Cardiac muscle cell (in vitro differentiated cells and primary cell): ENCODE measurements around the gene FGF14. TPM values are rescaled to one million over a fixed set of nuclear protein-coding genes. Genes with fewer than 3 reads are reported as not detected.

Experiments used
- DNase-seq, 2 donors: peaks; one replicate each; pipeline versions ENCODE4 v3.0.0 to v3.0.0-alpha.2; 2010 to 2017; ENCODE audit warnings: low read depth in 1 of 2, low spot score in 1 of 2
- H3K27ac ChIP-seq: fragments of 200-600 bp; sonication (generic); 2 replicates; pipeline ENCODE4 v1.5.1; 2016
- H3K27me3 ChIP-seq: fragments of 200-600 bp; sonication (generic); 2 replicates; pipeline ENCODE4 v1.6.0; 2016; ENCODE audit warnings: control low read depth
- H3K36me3 ChIP-seq: fragments of 200-600 bp; sonication (generic); 2 replicates; pipeline ENCODE4 v1.5.1; 2016; ENCODE audit warnings: control low read depth
- H3K4me1 ChIP-seq: fragments of 200-600 bp; sonication (generic); 2 replicates; pipeline ENCODE4 v1.8.1; 2017; ENCODE audit warnings: low read depth, mild to moderate bottlenecking, mixed run types
- H3K4me3 ChIP-seq: fragments of 200-600 bp; sonication (generic); 2 replicates; pipeline ENCODE4 v1.5.1; 2016; ENCODE audit warnings: mild to moderate bottlenecking
- H3K9me3 ChIP-seq: fragments of 200-600 bp; sonication (generic); 2 replicates; pipeline ENCODE4 v1.5.1; 2017; ENCODE audit warnings: low read depth, mild to moderate bottlenecking, control low read depth
- polyA plus RNA-seq: library from polyadenylated mRNA; unstranded; fragments of >200 nt; fragmentation: Nextera tagmentation; extraction: Ambion mirVana; gene quantifications from 2 replicates; pipeline ENCODE4 v1.2.1, GENCODE V29; 2016
- total RNA-seq: library from RNA; depleted of rRNA; stranded (reverse); fragments of >200 nt; gene quantifications from 2 replicates; pipeline ENCODE4 v1.2.3, GENCODE V29; 2016
- TF ChIP-seq, protein P1 (sequence below): IDR thresholded peaks from 2 replicates; pipeline ENCODE4 v1.5.1; 2012; ENCODE audit warnings: low read depth, mild to moderate bottlenecking, low read length

Gene FGF14
- total and polyA plus RNA-seq, 2 experiments from 2014 or later = not detected

DNA sequence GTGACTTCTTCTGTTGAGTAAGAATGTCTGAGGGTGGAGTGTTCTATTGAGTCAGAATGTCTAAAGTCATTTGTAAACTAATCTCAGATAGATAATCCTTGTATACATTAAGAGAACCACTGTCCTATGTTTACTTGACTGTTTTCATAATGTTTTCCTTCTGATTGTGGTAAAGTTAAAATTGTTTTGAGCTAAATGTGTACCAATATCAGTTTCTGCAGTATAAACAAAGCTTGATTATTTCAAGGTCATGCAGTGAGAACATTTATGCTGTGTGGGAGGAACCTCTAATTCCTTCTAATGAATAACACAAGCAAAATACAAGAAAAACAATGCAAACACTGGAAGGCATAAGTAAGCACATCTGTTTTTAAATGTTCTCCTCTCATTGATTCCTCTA lies 434.6 kb downstream of the FGF14 start:
- no peaks in the 10 kb centered on the region for H3K36me3 ChIP-seq
- TF ChIP-seq, protein P1, sequence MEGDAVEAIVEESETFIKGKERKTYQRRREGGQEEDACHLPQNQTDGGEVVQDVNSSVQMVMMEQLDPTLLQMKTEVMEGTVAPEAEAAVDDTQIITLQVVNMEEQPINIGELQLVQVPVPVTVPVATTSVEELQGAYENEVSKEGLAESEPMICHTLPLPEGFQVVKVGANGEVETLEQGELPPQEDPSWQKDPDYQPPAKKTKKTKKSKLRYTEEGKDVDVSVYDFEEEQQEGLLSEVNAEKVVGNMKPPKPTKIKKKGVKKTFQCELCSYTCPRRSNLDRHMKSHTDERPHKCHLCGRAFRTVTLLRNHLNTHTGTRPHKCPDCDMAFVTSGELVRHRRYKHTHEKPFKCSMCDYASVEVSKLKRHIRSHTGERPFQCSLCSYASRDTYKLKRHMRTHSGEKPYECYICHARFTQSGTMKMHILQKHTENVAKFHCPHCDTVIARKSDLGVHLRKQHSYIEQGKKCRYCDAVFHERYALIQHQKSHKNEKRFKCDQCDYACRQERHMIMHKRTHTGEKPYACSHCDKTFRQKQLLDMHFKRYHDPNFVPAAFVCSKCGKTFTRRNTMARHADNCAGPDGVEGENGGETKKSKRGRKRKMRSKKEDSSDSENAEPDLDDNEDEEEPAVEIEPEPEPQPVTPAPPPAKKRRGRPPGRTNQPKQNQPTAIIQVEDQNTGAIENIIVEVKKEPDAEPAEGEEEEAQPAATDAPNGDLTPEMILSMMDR = no peak
- DNase-seq = no peak
- no peaks in the 10 kb centered on the region for H3K9me3 ChIP-seq
- no peaks in the 10 kb centered on the region for H3K4me1 ChIP-seq
- no peak overlapping the region for H3K4me3 ChIP-seq
- no peaks in the 10 kb centered on the region for H3K27me3 ChIP-seq
- no peak overlapping the region for H3K27ac ChIP-seq

DNA sequence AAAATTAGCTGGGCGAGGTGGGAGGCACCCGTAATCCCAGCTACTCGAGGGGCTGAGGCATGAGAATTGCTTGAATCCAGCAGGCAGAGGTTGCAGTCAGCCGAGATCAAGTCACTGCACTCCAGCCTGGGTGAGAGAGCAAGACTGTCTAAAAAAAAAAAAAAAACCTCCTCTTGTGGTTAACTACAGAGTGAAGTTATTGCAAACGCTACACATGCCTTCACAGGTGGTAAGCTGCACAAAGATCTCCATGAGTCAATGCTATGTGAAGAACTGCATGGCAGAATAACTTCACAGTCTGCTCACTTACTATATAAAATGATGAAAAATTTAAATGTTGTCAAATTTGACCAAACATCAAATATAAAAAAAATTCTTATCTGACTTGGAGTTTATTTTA lies 436.8 kb downstream of the FGF14 start:
- Histone ChIP-seq H3K4me1 (no peaks in the 10 kb centered on the region), H3K9me3 (no peaks in the 10 kb centered on the region), H3K4me3 (no peak overlapping the region), H3K27me3 (no peaks in the 10 kb centered on the region), H3K27ac (no peak overlapping the region), H3K36me3 (no peaks in the 10 kb centered on the region)
- TF ChIP-seq, protein P1 = no peak
- DNase-seq = no peak

DNA sequence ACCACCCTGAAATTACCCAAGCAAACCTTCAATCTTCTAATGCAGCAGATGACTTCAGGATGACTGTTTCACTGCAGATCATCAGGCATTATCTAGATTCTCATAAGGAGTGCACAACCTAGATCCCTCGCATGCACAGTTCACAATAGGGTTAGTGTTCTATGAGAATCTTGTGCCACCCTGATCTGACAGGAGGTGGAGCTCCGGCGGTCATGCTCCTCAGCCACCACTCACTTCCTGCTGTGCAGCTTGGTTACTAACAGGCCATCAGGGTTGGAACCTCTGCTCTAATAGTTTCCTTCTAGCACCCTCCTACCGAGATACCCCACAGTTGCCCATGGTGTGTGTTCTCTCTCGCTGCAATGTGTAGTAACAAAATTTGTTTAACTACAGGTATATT lies 442.8 kb downstream of the FGF14 start:
- Histone ChIP-seq H3K4me3 (no peak overlapping the region), H3K9me3 (no peaks in the 10 kb centered on the region), H3K27me3 (no peaks in the 10 kb centered on the region), H3K36me3 (no peaks in the 10 kb centered on the region), H3K27ac (no peak overlapping the region), H3K4me1 (no peaks in the 10 kb centered on the region)
- no peak for DNase-seq
- TF ChIP-seq, protein P1 = no peak

DNA sequence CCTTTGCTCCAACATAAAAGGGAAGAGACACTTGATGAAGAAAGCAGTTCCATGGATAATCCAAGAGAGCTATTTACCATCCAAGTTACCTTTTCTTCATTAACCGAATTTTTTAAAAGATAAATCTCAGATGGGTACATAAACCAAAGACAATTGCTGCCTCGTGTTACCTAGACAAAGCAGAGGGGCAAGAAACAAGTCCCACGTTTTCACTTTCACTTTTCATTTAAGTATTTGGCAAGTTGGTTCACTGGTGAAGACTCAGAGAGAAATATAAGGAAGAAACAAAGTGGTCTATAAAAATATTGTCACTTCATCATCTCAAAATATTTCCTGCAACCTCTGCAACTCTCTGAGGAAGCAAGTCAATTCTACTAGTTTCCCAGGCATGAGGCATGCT lies 446.1 kb downstream of the FGF14 start:
- no peak overlapping the region for H3K4me3 ChIP-seq
- DNase-seq = no peak
- TF ChIP-seq, protein P1 = no peak
- no peaks in the 10 kb centered on the region for H3K36me3 ChIP-seq
- no peaks in the 10 kb centered on the region for H3K9me3 ChIP-seq
- no peak overlapping the region for H3K27ac ChIP-seq
- H3K27me3 ChIP-seq = no peaks in the 10 kb centered on the region
- H3K4me1 ChIP-seq = no peaks in the 10 kb centered on the region

DNA sequence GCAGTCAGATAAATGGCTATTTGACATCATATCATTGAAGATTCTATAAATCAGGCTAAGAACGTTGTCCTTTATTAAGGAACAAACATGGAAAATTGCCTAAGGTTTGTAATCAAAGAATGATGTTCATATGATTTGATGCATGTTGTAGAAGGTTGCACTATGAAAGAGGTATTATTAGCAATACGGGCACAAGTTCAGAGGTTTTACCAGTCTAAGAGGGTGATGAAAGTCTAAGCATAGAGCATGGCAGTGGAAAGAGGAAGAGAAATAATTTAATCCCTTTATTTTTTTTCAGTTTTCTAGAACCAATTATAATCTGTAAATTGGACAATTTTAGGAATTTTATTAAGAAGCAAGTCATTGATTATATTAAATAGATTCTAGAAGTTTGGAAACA lies 450.7 kb downstream of the FGF14 start:
- Histone ChIP-seq H3K27ac (no peak overlapping the region), H3K4me1 (no peaks in the 10 kb centered on the region), H3K4me3 (no peak overlapping the region), H3K27me3 (no peaks in the 10 kb centered on the region), H3K9me3 (no peaks in the 10 kb centered on the region), H3K36me3 (no peaks in the 10 kb centered on the region)
- DNase-seq = no peak
- TF ChIP-seq, protein P1 = no peak

DNA sequence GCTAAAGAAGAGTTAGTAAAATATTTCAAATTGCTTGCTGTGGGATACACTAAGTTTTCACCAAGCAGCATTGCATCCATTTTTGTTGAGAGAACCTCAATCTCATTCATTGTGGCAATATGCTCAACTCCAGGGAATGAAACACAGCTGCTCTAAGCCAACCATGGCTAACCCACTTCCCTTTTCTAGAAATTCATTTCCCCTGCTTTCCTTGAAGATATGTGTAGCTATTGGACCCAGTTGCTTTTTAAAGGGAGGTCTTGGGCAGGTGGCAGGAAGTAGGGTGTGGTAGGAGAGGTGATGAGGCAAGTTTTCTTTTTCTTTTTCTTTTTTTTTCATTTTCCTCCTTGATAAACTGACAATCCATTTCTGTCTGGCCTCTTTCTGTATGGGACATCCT lies 452.2 kb downstream of the FGF14 start:
- H3K9me3 ChIP-seq = no peaks in the 10 kb centered on the region
- TF ChIP-seq, protein P1 = no peak
- no peaks in the 10 kb centered on the region for H3K27me3 ChIP-seq
- H3K4me3 ChIP-seq = no peak overlapping the region
- DNase-seq = no peak
- no peaks in the 10 kb centered on the region for H3K4me1 ChIP-seq
- no peak overlapping the region for H3K27ac ChIP-seq
- no peaks in the 10 kb centered on the region for H3K36me3 ChIP-seq
